HCT116 (cell line): ENCODE data around the gene AR. TPM values are rescaled to one million over a fixed set of nuclear protein-coding genes. Genes with fewer than 3 reads are reported as not detected.

ENCODE experiments used
- ATAC-seq: fragments of 200-7000 bp; cut with Tn5 transposase; 2 replicates; pipeline ENCODE4 v1.9.1; 2020; ENCODE audit warnings: mild to moderate bottlenecking, moderate library complexity
- BruUV-seq: library from RNA; stranded (reverse); fragments of 400-500 nt; replicated peaks from 2 replicates; lab custom pipeline; 2021; lab: Mats Ljungman, UMichigan
- CTCF ChIA-PET: fragments of 300-600 bp; sonication (Branson Sonifier 250); formaldehyde crosslinking; loops from one replicate; lab custom pipeline; 2021; ENCODE audit warnings: antibody characterized with exemption; lab: Charles Lee
- POLR2A ChIA-PET: fragments of 300-600, 350-600 bp; sonication (Branson Sonifier 250); formaldehyde crosslinking; loops from one replicate; lab custom pipeline; 2021; ENCODE audit warnings: antibody characterized with exemption; lab: Charles Lee
- RAD21 ChIA-PET, 2 experiments: fragments of 300-600 bp; sonication (Branson Sonifier 250); formaldehyde crosslinking; loops; one replicate each; lab custom pipeline; 2023; ENCODE audit warnings: low total read pairs in 2 of 2; ENCODE audit not compliant: uncharacterized antibody in 2 of 2, unreplicated experiment in 2 of 2, low non-redundant PET in 1 of 2; lab: Charles Lee
- DNase-seq: peaks from one replicate; pipeline ENCODE4 v3.0.0-alpha.2; 2010; ENCODE audit warnings: low read depth, low spot score
- H2AFZ ChIP-seq: fragments of 200-600 bp; shearing (Covaris generic), sonication (generic); 2 replicates; pipeline ENCODE4 v1.6.1; 2017; ENCODE audit warnings: low read depth, mixed run types, mixed read lengths, antibody characterized with exemption, low read length; ENCODE audit not compliant: poor library complexity, severe bottlenecking
- H3K27ac ChIP-seq: 2 replicates; pipeline ENCODE4 v1.5.1; 2012; ENCODE audit warnings: low read depth, low read length
- H3K27me3 ChIP-seq: fragments of 200-600 bp; sonication (generic); 2 replicates; pipeline ENCODE4 v1.6.1; 2016; ENCODE audit warnings: mixed run types, low read length, mixed read lengths; ENCODE audit not compliant: insufficient read depth
- H3K36me3 ChIP-seq, 2 experiments: fragments of 200-500 bp in 1 of 2; fragments of 200-600 bp in 1 of 2; sonication (Bioruptor generic) in 1 of 2; sonication (generic) in 1 of 2; 2 replicates each; pipeline versions ENCODE4 v1.5.1 to v1.6.1; 2014 to 2016; ENCODE audit warnings: low read length in 2 of 2, inconsistent platforms in 1 of 2, mixed read lengths in 1 of 2, mixed run types in 1 of 2; ENCODE audit not compliant: insufficient read depth in 2 of 2, control insufficient read depth in 1 of 2
- H3K4me1 ChIP-seq, 2 experiments: fragments of 200-600 bp in 1 of 2; sonication (generic) in 1 of 2; 2 replicates each; pipeline versions ENCODE4 v1.5.1 to v1.6.1; 2012 to 2017; ENCODE audit warnings: low read length in 2 of 2, inconsistent platforms in 1 of 2, mild to moderate bottlenecking in 1 of 2, mixed read lengths in 1 of 2, mixed run types in 1 of 2, moderate library complexity in 1 of 2; ENCODE audit not compliant: insufficient read depth in 2 of 2, control insufficient read depth in 1 of 2
- H3K4me2 ChIP-seq: fragments of 200-600 bp; sonication (generic); 2 replicates; pipeline ENCODE4 v1.6.1; 2017; ENCODE audit warnings: mixed run types, low read length, mixed read lengths
- H3K4me3 ChIP-seq, 2 experiments: fragments of 200-600 bp in 1 of 2; sonication (generic) in 1 of 2; replicated peaks in 1 of 2; 2 replicates each; pipeline ENCODE4 v1.5.1; 2011 to 2016; ENCODE audit warnings: low read length in 2 of 2, control low read depth in 1 of 2, low read depth in 1 of 2, mild to moderate bottlenecking in 1 of 2, mixed read lengths in 1 of 2, mixed run types in 1 of 2
- H3K79me2 ChIP-seq: fragments of 200-600 bp; sonication (generic); 2 replicates; pipeline ENCODE4 v1.6.1; 2017; ENCODE audit warnings: mild to moderate bottlenecking, mixed run types, low read length, moderate library complexity, mixed read lengths; ENCODE audit not compliant: insufficient read depth
- H3K9ac ChIP-seq: fragments of 200-600 bp; sonication (generic); 2 replicates; pipeline ENCODE4 v1.6.1; 2016; ENCODE audit warnings: low read length, mixed read lengths
- H3K9me2 ChIP-seq: fragments of 200-600 bp; sonication (generic), shearing (Covaris generic); 2 replicates; pipeline ENCODE4 v1.6.1; 2017; ENCODE audit warnings: mixed run types, mild to moderate bottlenecking, moderate library complexity; ENCODE audit not compliant: insufficient read depth
- H3K9me3 ChIP-seq, 2 experiments: fragments of 200-500 bp in 1 of 2; fragments of 200-600 bp in 1 of 2; sonication (Bioruptor generic) in 1 of 2; sonication (generic) in 1 of 2; 2 replicates each; pipeline ENCODE4 v1.6.1; 2014 to 2017; ENCODE audit warnings: low read length in 2 of 2, mixed read lengths in 2 of 2, inconsistent platforms in 1 of 2, low read depth in 1 of 2, mild to moderate bottlenecking in 1 of 2, mixed run types in 1 of 2, moderate library complexity in 1 of 2; ENCODE audit not compliant: control insufficient read depth in 1 of 2, insufficient read depth in 1 of 2
- H4K20me1 ChIP-seq: fragments of 200-600 bp; sonication (generic), shearing (Covaris generic); 2 replicates; pipeline ENCODE4 v1.6.1; 2017; ENCODE audit warnings: mixed run types, mild to moderate bottlenecking, moderate library complexity; ENCODE audit not compliant: insufficient read depth
- CBX3 ChIP-seq: IDR thresholded peaks from 2 replicates; pipeline ENCODE4 v1.6.1; 2012; ENCODE audit warnings: low read depth
- CEBPB ChIP-seq: IDR thresholded peaks from 2 replicates; pipeline ENCODE4 v1.6.1; 2012; ENCODE audit warnings: low read depth
- CTCF ChIP-seq, 3 experiments: fragments of 200-600 bp in 1 of 3; sonication (generic) in 1 of 3; IDR thresholded peaks in 2 of 3; conservative IDR thresholded peaks in 1 of 3; 2 replicates each; pipeline ENCODE4 v1.5.1; 2012 to 2017; ENCODE audit warnings: low read depth in 2 of 3, low read length in 2 of 3, antibody characterized with exemption in 1 of 3, borderline replicate concordance in 1 of 3, control low read depth in 1 of 3, mild to moderate bottlenecking in 1 of 3, mixed read lengths in 1 of 3, mixed run types in 1 of 3, moderate library complexity in 1 of 3; ENCODE audit not compliant: insufficient read depth in 1 of 3
- ELF1 ChIP-seq: IDR thresholded peaks from 2 replicates; pipeline ENCODE4 v1.6.1; 2012; ENCODE audit warnings: low read depth, borderline replicate concordance
- JUND ChIP-seq: IDR thresholded peaks from 2 replicates; pipeline ENCODE4 v1.6.1; 2012
- POLR2A ChIP-seq: IDR thresholded peaks from 2 replicates; pipeline ENCODE4 v1.7.0; 2011; ENCODE audit warnings: borderline replicate concordance; ENCODE audit not compliant: insufficient read depth, insufficient read length; ENCODE audit errors: extremely low read depth
- POLR2AphosphoS5 ChIP-seq: IDR thresholded peaks from 2 replicates; pipeline ENCODE4 v1.6.1; 2011; ENCODE audit warnings: mild to moderate bottlenecking, low read depth, low read length, moderate library complexity
- RAD21 ChIP-seq: IDR thresholded peaks from 2 replicates; pipeline ENCODE4 v1.6.1; 2012; ENCODE audit warnings: low read depth, mild to moderate bottlenecking
- REST ChIP-seq: IDR thresholded peaks from 2 replicates; pipeline ENCODE4 v1.6.1; 2012; ENCODE audit warnings: low read depth
- SIN3A ChIP-seq: IDR thresholded peaks from 2 replicates; pipeline ENCODE4 v1.6.1; 2012; ENCODE audit warnings: low read depth
- SRF ChIP-seq: IDR thresholded peaks from 2 replicates; pipeline ENCODE4 v1.6.1; 2012; ENCODE audit warnings: low read depth
- ZBTB33 ChIP-seq: IDR thresholded peaks from 2 replicates; pipeline ENCODE4 v1.6.1; 2011; ENCODE audit warnings: mild to moderate bottlenecking, low read length, moderate library complexity; ENCODE audit not compliant: insufficient replicate concordance; ENCODE audit errors: extremely low read depth
- ZFX ChIP-seq: fragments of 450-650 bp; IDR thresholded peaks from 2 replicates; pipeline ENCODE4 v1.6.1; 2017
- ZNF274 ChIP-seq: fragments of 200-500 bp; sonication (Bioruptor generic); IDR thresholded peaks from 2 replicates; pipeline ENCODE4 v1.6.1; 2014; ENCODE audit warnings: mild to moderate bottlenecking, low read depth, low read length, inconsistent platforms
- intact Hi-C: fragments of 100-400 bp; cut with micrococcal nuclease; formaldehyde crosslinking; loops from 2 replicates; pipeline ENCODE4 v1.10.0; 2022
- total RNA-seq: library from RNA; stranded (reverse); gene quantifications from one replicate; pipeline ENCODE4 v1.2.1, GENCODE V29; 2021; ENCODE audit not compliant: unreplicated experiment

AR gene
- total RNA-seq, 1 experiment from 2014 or later = 0.02 TPM

- Histone ChIP-seq H3K27me3 (no peaks in the 10 kb centered on the region), H4K20me1 (no peaks in the 10 kb centered on the region), H3K4me2 (no peak overlapping the region), H3K36me3 (no peaks in the 10 kb centered on the region), H3K4me1 (no peaks in the 10 kb centered on the region), H2AFZ (no peak overlapping the region), H3K9ac (no peak overlapping the region), H3K79me2 (no peaks in the 10 kb centered on the region), H3K27ac (no peak overlapping the region), H3K9me3 (no peaks in the 10 kb centered on the region), H3K4me3 (no peak overlapping the region), H3K9me2 (no peaks in the 10 kb centered on the region)
- POLR2A ChIA-PET = no interaction called here
- RAD21 ChIA-PET = no interaction called here
- intact Hi-C loops = no loop called here
- ATAC-seq (no peak), DNase-seq (no peak)
- TF ChIP-seq POLR2AphosphoS5 (no peak), CTCF (IDR thresholded peaks at IDR 0.05 in 2 of 3, conservative IDR thresholded peaks at IDR 0.05 in 1 of 3; ENCODE audit: borderline replicate concordance in 1 of 3, insufficient read depth in 1 of 3, low read depth in 2 of 3, low read length in 2 of 3) (no peak), SIN3A (no peak), JUND (no peak), CBX3 (no peak), CEBPB (no peak)
- CTCF ChIA-PET = no interaction called here
- BruUV-seq = no TSS peak
These were observed 189.0 kb downstream of the AR start for GRCh38 chrX:67732864-67733263.

GRCh38 chrX:67734111-67734753, 190.4 kb downstream of the AR start:
- Histone ChIP-seq H3K9ac (no peak overlapping the region), H2AFZ (no peak overlapping the region), H3K4me1 (no peaks in the 10 kb centered on the region), H3K27ac (no peak overlapping the region), H3K4me3 (no peak overlapping the region), H4K20me1 (no peaks in the 10 kb centered on the region), H3K9me3 (no peaks in the 10 kb centered on the region), H3K36me3 (no peaks in the 10 kb centered on the region), H3K9me2 (no peaks in the 10 kb centered on the region), H3K4me2 (no peak overlapping the region), H3K79me2 (no peaks in the 10 kb centered on the region), H3K27me3 (no peaks in the 10 kb centered on the region)
- intact Hi-C loops = no loop called here
- CTCF ChIA-PET = no interaction called here
- RAD21 ChIA-PET = no interaction called here
- BruUV-seq = no TSS peak
- ATAC-seq (no peak), DNase-seq (no peak)
- POLR2A ChIA-PET = no interaction called here
- TF ChIP-seq REST = no peak
- no peak for TF ChIP-seq POLR2A
- TF ChIP-seq SRF = no peak
- TF ChIP-seq ZFX = no peak
- no peak for TF ChIP-seq ZBTB33
- no peak for TF ChIP-seq ELF1
- no peak for TF ChIP-seq ZNF274
- TF ChIP-seq RAD21 = no peak
